Epidermal melanocyte (primary cell): ENCODE measurements around the gene DPYD.

Experiments used
- DNase-seq: peaks from one replicate; pipeline ENCODE4 v3.0.0; 2011; ENCODE audit warnings: low spot score; ENCODE audit not compliant: insufficient read length

DPYD gene

DNA sequence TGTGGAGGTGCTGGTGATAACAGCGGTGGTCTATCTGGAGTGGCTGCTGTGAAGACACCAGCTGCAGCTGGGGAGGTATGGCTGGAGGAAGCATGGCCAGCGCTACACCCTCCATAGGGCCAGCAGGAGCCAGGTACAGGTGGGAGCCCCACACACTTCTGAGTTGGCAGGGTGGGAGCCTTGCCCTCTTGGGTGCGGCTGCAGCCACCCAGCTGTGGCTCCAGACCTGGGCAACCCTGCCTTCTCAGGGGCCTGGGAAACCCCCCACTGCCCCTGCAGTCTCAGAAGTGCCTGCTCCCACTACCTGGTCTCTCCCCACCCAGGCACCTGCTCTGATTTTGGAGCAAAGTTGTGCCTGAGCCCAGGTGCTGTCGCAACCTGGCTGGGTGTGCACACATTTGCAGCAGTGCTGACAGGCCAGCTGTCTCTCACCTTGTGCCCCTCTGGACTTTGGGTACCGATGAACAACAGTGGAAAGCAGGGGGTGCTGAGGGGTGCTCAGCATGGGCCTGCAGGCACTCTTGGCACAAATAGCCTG is 76.2 kb downstream of the DPYD start:
- DNase-seq: no peak

- DNase-seq: no peak
These were observed 79.5 kb downstream of the DPYD start for GRCh38 chr1:97841338-97841737.

GRCh38 chr1:97837161-97837560 is 83.7 kb downstream of the DPYD start:
- no peak for DNase-seq

GRCh38 chr1:97834899-97835298 is 85.9 kb downstream of the DPYD start:
- no peak for DNase-seq

DNA sequence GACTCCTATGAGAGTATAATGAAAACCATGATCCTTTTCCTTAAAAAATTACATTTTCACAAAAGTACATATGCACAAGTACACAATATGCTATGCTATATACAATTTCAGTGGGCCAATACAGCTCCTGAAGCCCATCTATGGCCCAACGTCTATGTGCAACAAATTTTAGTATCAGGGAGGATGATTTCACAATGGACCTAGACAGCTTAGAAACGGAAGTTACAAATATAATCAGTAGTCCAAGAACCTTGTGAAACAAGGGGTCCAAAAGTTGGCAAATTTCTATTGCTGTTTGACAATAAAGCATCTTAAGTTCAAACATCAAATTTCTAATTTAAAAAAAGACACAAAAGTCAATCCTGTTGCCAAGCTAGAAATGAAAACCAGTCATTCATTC is 87.0 kb downstream of the DPYD start:
- no peak for DNase-seq

- DNase-seq: no peak
These were observed 88.4 kb downstream of the DPYD start for GRCh38 chr1:97832481-97832880.

- DNase-seq: no peak
These were observed 92.9 kb downstream of the DPYD start for GRCh38 chr1:97827887-97828286.

DNA sequence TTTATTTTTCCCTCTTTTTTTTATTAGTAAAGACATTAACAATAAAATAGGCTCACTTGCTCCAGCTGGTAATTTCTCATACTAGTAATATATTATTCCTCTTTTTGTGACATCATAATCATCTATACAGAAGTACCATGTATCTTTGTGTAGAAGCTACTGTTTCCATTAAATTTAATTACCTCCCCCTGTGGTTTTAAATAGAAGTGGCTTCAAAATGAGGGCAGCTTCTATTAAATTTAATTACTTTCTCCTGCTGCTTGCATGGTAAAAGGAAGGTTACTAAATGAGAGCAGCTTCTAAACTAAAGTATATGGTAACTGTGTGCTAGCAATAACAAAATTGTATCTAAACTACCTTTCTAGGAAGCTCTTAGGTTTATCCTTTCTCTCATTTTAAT is 94.0 kb downstream of the DPYD start:
- no peak for DNase-seq

GRCh38 chr1:97824624-97825023 is 96.2 kb downstream of the DPYD start:
- no peak for DNase-seq

DNA sequence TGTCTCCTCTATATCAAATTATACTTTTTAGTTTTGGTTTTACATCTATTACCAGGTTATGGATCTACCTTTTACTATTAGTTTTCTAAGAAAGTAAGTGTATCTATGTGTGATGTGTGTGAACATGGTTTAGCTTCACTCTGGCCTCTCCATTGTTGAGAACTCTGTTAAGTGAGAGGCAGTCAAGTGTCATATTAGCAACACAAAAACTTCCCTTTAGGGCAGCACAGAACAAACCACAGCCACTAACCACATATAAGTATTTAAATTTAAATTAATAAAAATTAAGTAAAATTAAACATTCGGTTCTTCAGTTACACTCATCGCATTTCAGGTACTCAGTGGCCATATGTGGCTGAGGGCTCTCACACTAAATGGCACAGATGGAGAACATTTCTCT is 96.6 kb downstream of the DPYD start:
- DNase-seq: no peak

GRCh38 chr1:97820470-97821188 is 100.2 kb downstream of the DPYD start:
- no peak for DNase-seq

GRCh38 chr1:97816927-97817326 is 103.9 kb downstream of the DPYD start:
- no peak for DNase-seq

GRCh38 chr1:97814804-97815203 is 106.0 kb downstream of the DPYD start:
- DNase-seq: no peak

- no peak for DNase-seq
These were observed 106.7 kb downstream of the DPYD start for GRCh38 chr1:97814121-97814520.

DNA sequence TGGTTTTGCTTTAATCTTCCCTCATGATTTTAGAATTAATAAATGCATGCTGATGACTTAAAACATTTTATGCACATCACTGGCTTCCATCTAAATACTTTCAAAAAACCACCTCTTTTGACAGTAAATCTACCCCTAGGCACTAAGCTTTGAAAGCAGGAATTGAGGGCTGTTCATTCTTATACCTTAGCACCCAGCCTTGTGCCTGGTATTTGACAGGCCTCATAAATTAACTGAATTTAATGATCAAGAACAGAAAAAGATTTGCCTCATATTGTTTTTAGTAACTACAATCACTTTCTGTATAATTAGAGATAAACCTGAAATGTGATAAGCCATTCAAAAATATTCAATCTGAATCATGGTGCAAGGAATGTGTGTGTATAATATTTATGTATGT is 108.8 kb downstream of the DPYD start:
- DNase-seq: no peak

DNA sequence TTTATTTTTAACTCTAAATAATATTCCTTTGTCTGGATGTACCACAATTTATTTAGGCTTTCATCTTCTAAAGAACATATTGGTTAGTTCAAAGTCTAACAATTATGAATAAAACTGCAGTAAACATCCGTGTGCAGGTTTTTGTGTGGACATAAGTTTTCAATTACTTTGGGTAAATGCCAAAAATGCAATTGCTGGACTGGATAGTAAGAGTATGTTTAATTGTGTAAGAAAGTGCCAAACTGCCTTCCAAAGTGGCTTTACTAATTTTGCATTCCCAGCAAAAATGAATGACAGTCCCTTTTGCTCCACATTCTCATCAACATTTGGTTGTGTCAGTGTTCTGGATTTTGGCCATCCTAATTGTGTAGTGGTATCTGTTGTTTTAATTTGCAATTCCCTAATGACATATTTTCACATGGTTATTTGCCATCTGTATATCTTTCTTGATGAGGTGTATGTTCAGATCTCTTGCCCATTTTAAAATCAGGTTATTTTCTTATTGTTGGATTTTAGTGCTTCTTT is 113.8 kb downstream of the DPYD start:
- no peak for DNase-seq

DNA sequence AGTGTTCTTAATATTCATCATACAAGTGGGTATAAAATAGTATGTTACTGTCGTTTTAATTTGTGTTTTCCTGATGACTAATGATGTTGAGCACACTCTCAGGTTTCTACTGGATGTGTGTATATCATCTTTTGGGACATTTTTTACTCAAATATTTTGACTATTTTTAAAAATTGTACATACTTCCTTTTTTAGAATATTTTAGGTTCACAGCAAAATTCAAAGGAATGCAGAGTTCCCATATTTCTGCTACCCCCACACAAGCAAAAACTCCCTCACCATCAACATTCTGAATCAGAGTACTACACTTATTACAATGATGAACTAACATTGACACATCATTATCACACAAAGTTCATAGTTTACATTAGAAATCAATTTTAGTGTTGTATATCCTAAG is 114.5 kb downstream of the DPYD start:
- DNase-seq: no peak

- DNase-seq: no peak
These were observed 115.7 kb downstream of the DPYD start for GRCh38 chr1:97805093-97805492.

- DNase-seq: no peak
These were observed 117.8 kb downstream of the DPYD start for GRCh38 chr1:97803026-97803425.

DNA sequence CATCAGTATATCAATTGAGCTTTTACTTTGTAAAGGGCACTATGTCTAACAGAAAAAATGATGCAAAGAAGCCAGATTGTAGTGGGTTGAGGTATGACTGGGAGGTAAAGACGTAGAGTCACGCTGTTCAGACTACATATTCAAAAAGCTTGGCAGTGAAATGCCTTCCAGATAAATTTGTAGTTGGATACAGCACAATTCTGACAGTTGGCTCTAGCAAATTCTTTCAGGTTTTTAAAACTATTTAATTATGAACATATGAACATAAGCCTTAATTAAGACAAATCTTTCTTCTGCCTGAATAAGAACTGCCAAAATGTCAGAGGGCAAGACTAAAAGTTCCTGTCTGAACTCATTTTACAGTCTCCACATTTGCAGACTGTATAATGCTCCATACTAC is 118.8 kb downstream of the DPYD start:
- DNase-seq: no peak

DNA sequence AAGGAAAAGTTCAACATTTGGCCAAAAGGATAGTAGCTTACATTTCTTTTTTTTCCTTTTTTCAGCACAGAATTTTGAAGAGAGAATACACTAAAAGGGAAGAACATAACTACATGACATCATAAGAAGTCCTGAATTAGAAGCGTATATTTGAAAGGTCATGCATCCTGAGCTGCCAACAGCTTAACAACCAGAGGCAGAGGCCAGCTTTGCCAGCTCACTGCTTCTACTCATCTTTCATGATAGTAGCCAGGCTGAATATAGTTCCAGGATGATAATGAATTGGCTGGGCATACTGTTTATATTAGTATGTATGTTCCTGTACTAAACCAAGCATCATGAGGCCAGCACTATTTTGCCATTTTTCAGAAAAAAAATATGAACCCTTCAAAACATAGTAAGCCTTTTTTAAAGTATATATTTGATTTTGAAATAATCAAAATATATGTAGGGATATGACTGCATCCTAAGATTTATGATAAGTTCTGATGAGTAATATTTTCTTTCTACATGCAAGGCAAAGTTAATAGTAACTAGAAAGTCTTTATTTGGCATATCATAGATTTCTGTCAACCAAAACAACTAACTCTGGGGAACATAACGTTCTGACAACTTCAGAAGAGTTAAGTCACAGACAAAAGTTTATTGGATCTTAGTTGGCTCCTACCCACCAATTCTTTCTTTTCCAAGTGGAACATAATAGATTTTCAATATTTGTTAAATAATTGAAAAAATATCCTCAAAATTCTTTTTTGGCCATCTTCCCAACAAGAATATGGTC is 123.2 kb downstream of the DPYD start:
- no peak for DNase-seq

- no peak for DNase-seq
These were observed 124.1 kb downstream of the DPYD start for GRCh38 chr1:97796711-97797110.

- no peak for DNase-seq
These were observed 128.2 kb downstream of the DPYD start for GRCh38 chr1:97792655-97793054.
